ENCODE results near the gene FGD2. TPM values are rescaled to one million over a fixed set of nuclear protein-coding genes. Genes with fewer than 3 reads are reported as not detected.

FGD2 gene
- total and polyA plus RNA-seq, 2 of the 8 experiments (the other 6 are each of a cell fraction or from before 2014, with no cell fraction given): 0.12 to 0.32 TPM

GRCh38 chr6:37032239-37032638, 26.8 kb downstream of the FGD2 start (continued):
- TF ChIP-seq, protein P1, sequence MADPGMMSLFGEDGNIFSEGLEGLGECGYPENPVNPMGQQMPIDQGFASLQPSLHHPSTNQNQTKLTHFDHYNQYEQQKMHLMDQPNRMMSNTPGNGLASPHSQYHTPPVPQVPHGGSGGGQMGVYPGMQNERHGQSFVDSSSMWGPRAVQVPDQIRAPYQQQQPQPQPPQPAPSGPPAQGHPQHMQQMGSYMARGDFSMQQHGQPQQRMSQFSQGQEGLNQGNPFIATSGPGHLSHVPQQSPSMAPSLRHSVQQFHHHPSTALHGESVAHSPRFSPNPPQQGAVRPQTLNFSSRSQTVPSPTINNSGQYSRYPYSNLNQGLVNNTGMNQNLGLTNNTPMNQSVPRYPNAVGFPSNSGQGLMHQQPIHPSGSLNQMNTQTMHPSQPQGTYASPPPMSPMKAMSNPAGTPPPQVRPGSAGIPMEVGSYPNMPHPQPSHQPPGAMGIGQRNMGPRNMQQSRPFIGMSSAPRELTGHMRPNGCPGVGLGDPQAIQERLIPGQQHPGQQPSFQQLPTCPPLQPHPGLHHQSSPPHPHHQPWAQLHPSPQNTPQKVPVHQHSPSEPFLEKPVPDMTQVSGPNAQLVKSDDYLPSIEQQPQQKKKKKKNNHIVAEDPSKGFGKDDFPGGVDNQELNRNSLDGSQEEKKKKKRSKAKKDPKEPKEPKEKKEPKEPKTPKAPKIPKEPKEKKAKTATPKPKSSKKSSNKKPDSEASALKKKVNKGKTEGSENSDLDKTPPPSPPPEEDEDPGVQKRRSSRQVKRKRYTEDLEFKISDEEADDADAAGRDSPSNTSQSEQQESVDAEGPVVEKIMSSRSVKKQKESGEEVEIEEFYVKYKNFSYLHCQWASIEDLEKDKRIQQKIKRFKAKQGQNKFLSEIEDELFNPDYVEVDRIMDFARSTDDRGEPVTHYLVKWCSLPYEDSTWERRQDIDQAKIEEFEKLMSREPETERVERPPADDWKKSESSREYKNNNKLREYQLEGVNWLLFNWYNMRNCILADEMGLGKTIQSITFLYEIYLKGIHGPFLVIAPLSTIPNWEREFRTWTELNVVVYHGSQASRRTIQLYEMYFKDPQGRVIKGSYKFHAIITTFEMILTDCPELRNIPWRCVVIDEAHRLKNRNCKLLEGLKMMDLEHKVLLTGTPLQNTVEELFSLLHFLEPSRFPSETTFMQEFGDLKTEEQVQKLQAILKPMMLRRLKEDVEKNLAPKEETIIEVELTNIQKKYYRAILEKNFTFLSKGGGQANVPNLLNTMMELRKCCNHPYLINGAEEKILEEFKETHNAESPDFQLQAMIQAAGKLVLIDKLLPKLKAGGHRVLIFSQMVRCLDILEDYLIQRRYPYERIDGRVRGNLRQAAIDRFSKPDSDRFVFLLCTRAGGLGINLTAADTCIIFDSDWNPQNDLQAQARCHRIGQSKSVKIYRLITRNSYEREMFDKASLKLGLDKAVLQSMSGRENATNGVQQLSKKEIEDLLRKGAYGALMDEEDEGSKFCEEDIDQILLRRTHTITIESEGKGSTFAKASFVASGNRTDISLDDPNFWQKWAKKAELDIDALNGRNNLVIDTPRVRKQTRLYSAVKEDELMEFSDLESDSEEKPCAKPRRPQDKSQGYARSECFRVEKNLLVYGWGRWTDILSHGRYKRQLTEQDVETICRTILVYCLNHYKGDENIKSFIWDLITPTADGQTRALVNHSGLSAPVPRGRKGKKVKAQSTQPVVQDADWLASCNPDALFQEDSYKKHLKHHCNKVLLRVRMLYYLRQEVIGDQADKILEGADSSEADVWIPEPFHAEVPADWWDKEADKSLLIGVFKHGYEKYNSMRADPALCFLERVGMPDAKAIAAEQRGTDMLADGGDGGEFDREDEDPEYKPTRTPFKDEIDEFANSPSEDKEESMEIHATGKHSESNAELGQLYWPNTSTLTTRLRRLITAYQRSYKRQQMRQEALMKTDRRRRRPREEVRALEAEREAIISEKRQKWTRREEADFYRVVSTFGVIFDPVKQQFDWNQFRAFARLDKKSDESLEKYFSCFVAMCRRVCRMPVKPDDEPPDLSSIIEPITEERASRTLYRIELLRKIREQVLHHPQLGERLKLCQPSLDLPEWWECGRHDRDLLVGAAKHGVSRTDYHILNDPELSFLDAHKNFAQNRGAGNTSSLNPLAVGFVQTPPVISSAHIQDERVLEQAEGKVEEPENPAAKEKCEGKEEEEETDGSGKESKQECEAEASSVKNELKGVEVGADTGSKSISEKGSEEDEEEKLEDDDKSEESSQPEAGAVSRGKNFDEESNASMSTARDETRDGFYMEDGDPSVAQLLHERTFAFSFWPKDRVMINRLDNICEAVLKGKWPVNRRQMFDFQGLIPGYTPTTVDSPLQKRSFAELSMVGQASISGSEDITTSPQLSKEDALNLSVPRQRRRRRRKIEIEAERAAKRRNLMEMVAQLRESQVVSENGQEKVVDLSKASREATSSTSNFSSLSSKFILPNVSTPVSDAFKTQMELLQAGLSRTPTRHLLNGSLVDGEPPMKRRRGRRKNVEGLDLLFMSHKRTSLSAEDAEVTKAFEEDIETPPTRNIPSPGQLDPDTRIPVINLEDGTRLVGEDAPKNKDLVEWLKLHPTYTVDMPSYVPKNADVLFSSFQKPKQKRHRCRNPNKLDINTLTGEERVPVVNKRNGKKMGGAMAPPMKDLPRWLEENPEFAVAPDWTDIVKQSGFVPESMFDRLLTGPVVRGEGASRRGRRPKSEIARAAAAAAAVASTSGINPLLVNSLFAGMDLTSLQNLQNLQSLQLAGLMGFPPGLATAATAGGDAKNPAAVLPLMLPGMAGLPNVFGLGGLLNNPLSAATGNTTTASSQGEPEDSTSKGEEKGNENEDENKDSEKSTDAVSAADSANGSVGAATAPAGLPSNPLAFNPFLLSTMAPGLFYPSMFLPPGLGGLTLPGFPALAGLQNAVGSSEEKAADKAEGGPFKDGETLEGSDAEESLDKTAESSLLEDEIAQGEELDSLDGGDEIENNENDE (IDR thresholded peaks at IDR 0.05; ENCODE audit: insufficient replicate concordance, low read length): no peak
- TF ChIP-seq FOSL1 (IDR thresholded peaks at IDR 0.05; ENCODE audit: insufficient read depth, low read depth, low read length) (no peak), TAF1 (IDR thresholded peaks at IDR 0.05; ENCODE audit: low read depth, low read length) (no peak), CHD1 (IDR thresholded peaks at IDR 0.05; ENCODE audit: low read depth, low read length) (no peak), ASH2L (IDR thresholded peaks at IDR 0.05; ENCODE audit: low read length) (no peak), GTF2F1 (IDR thresholded peaks at IDR 0.05; ENCODE audit: borderline replicate concordance, low read depth, low read length) (no peak), TBP (IDR thresholded peaks at IDR 0.05; ENCODE audit: low read depth, low read length) (no peak), TCF12 (IDR thresholded peaks at IDR 0.05; ENCODE audit: low read depth, low read length) (no peak), SAP30 (IDR thresholded peaks at IDR 0.05; ENCODE audit: insufficient read depth, insufficient replicate concordance, low read length) (no peak), CBX5 (IDR thresholded peaks at IDR 0.05; ENCODE audit: low read depth, low read length) (no peak)

All from H1 (cell line).